ENCODE measurements around the gene DNM1. TPM values are rescaled to one million over a fixed set of nuclear protein-coding genes. Genes with fewer than 3 reads are reported as not detected.

DNM1 gene
- total RNA-seq, 1 donor from 2014 or later, result 84.0 TPM

DNA sequence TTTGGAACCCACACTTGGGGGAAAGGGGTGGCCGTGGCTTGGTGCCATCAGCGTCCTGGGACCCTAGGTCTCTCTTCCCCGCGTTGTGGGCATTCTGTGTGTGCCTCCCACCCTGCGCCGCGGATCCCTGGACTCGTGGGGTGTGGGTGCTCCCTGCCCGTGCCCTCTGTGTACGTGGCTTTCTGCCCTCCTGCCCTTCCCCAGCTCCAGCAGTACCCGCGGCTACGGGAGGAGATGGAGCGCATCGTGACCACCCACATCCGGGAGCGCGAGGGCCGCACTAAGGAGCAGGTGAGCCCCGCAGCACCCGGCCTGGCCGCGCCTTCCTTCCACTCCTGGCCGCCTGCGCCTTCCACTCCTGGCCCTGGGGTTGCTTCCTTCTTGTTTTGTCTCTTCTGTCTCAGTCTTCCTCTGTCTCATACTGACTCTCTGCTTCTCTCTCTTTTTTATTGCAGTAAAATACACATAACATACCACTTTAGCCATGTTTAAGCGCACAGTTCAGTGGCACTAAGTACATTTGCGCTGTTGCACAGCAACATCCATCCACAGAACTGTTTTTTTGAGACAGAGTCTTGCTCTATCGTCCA lies 30.7 kb downstream of the DNM1 start:
- peaks cover 5% of the 10 kb centered on the region for H3K4me1 Mint-ChIP-seq
- H3K27me3 Mint-ChIP-seq (ENCODE audit: low read depth), result no peaks in the 10 kb centered on the region
- H3K36me3 Mint-ChIP-seq (ENCODE audit: low read depth), result peaks cover 5% of the 10 kb centered on the region
- TF ChIP-seq, protein P1, sequence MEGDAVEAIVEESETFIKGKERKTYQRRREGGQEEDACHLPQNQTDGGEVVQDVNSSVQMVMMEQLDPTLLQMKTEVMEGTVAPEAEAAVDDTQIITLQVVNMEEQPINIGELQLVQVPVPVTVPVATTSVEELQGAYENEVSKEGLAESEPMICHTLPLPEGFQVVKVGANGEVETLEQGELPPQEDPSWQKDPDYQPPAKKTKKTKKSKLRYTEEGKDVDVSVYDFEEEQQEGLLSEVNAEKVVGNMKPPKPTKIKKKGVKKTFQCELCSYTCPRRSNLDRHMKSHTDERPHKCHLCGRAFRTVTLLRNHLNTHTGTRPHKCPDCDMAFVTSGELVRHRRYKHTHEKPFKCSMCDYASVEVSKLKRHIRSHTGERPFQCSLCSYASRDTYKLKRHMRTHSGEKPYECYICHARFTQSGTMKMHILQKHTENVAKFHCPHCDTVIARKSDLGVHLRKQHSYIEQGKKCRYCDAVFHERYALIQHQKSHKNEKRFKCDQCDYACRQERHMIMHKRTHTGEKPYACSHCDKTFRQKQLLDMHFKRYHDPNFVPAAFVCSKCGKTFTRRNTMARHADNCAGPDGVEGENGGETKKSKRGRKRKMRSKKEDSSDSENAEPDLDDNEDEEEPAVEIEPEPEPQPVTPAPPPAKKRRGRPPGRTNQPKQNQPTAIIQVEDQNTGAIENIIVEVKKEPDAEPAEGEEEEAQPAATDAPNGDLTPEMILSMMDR (conservative IDR thresholded peaks at IDR 0.05), result no peak
- DNase-seq (ENCODE audit: low read depth, low spot score), result no peak
- no peaks in the 10 kb centered on the region for H3K9me3 Mint-ChIP-seq
- H3K27ac Mint-ChIP-seq (ENCODE audit: unreplicated experiment), result no peak overlapping the region
- H3K4me3 Mint-ChIP-seq, result no peak overlapping the region

DNA sequence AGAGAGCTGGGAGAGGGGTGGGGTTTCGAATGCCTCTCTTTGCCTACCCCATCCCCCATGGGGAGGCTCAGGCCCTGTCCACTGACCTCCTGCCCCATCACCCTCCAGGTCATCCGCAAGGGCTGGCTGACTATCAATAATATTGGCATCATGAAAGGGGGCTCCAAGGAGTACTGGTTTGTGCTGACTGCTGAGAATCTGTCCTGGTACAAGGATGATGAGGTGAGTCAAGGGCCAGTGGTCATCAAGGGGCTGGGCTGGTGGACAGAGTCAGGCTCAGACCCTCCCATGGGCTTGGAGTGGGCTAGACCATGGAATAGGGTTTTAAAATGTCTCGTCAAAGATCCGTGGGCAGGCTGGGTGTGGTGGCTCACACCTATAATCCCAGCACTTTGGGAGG lies 38.9 kb downstream of the DNM1 start:
- Mint-ChIP-seq H3K27ac (ENCODE audit: unreplicated experiment) (no peak overlapping the region), H3K4me1 (peaks cover 47% of the 10 kb centered on the region), H3K4me3 (no peak overlapping the region), H3K36me3 (ENCODE audit: low read depth) (peaks cover 3% of the 10 kb centered on the region), H3K9me3 (no peaks in the 10 kb centered on the region), H3K27me3 (ENCODE audit: low read depth) (no peaks in the 10 kb centered on the region)
- TF ChIP-seq, protein P1 (conservative IDR thresholded peaks at IDR 0.05), result no peak
- no peak for DNase-seq (ENCODE audit: low read depth, low spot score)

DNA sequence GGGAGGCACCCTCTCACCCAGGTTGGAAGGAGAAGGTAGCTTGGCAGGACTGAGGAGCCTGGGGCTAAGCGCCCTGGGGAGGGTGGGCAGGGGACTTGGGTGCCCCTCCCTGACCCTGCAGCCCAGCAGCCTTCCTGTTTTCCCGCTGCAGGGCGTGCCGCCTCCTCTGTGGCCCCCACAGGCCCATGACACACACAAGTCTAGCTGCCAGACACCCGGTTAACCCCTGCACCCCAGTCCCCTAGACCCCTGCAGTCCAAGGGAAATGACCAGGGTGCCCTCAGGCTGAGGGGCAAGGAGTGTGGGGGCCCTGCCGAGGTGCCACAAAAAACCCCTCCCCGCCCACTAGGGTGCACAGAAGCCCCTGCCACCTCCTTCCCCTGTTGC lies 39.6 kb downstream of the DNM1 start:
- TF ChIP-seq, protein P1 (conservative IDR thresholded peaks at IDR 0.05), result no peak
- Mint-ChIP-seq H3K9me3 (no peaks in the 10 kb centered on the region), H3K4me3 (no peak overlapping the region), H3K4me1 (peaks cover 52% of the 10 kb centered on the region), H3K27me3 (ENCODE audit: low read depth) (no peaks in the 10 kb centered on the region), H3K36me3 (ENCODE audit: low read depth) (peaks cover 3% of the 10 kb centered on the region), H3K27ac (ENCODE audit: unreplicated experiment) (no peak overlapping the region)
- no peak for DNase-seq (ENCODE audit: low read depth, low spot score)

DNA sequence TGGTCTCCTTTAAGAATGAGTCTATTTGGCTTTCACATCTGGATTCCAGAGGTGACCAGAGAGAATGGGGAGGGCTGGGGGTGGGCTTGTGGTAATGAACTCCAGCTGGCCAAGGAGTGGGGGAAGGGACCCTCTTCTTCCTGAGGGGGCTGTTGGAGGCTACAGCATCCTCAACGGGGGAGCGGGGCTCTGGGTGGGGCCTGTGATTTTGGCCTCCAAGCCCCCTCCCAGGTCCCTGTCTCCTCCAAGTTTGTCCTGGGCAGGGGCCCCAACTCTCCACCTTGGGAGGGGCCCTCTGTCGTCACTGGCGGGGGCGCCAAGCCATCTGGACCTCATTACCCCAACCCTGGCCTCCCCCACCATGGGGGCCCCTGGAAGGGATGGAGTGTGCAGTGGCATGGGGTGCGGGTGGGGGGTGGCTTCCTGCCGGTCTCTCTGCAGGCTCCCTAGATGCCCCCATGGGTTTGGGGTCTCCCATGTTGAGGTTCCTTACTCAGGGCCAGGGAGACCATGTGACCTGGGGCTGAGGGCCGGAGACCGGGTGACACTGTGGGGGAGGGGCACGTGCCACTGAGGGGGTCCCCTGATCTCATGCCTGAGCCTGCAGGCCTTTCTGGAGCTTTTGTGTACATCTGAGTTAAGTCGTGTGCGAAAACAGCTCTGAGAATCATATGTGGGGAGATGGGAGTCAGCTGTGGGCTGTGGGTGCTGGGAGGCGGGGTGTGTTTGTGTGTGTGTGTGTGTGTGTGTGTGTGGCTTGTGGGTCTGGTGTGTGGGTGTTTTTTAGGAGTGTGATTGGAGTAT lies 40.2 kb downstream of the DNM1 start:
- peak overlapping the region; percentile 38 for H3K27ac Mint-ChIP-seq (ENCODE audit: unreplicated experiment)
- H3K4me1 Mint-ChIP-seq, result peaks cover 52% of the 10 kb centered on the region
- no peaks in the 10 kb centered on the region for H3K9me3 Mint-ChIP-seq
- no peaks in the 10 kb centered on the region for H3K27me3 Mint-ChIP-seq (ENCODE audit: low read depth)
- H3K4me3 Mint-ChIP-seq, result peak overlapping the region; percentile 28
- H3K36me3 Mint-ChIP-seq (ENCODE audit: low read depth), result peaks cover 3% of the 10 kb centered on the region
- DNase-seq (ENCODE audit: low read depth, low spot score), result no peak
- TF ChIP-seq, protein P1 (conservative IDR thresholded peaks at IDR 0.05), result no peak

GRCh38 chr9:128244091-128244836 lies 41.1 kb downstream of the DNM1 start:
- Mint-ChIP-seq H3K27me3 (ENCODE audit: low read depth) (no peaks in the 10 kb centered on the region), H3K4me3 (peak overlapping the region; percentile 54), H3K27ac (ENCODE audit: unreplicated experiment) (peak overlapping the region; percentile 93), H3K9me3 (no peaks in the 10 kb centered on the region), H3K4me1 (peaks cover 47% of the 10 kb centered on the region), H3K36me3 (ENCODE audit: low read depth) (peaks cover 2% of the 10 kb centered on the region)
- TF ChIP-seq, protein P1 (conservative IDR thresholded peaks at IDR 0.05), result no peak
- no peak for DNase-seq (ENCODE audit: low read depth, low spot score)

All from neural crest cell (in vitro differentiated cells).